GM23248 (cell line): ENCODE results near the gene RIPPLY3.

ENCODE experiments used
- EZH2 ChIP-seq: fragments of 200-600 bp; sonication (generic); IDR thresholded peaks from 2 replicates; pipeline ENCODE4 v1.6.1; 2018; ENCODE audit warnings: antibody characterized with exemption, mild to moderate bottlenecking; ENCODE audit not compliant: insufficient read depth, poor library complexity, severe bottlenecking
- EZH2phosphoT487 ChIP-seq: fragments of 200-600 bp; sonication (generic); IDR thresholded peaks from 2 replicates; pipeline ENCODE4 v1.6.1; 2018; ENCODE audit warnings: antibody characterized with exemption, moderate library complexity, mild to moderate bottlenecking, low read depth; ENCODE audit not compliant: insufficient read depth

GRCh38 chr21:36980280-36981048, 26.0 kb upstream of the RIPPLY3 start:
- TF ChIP-seq EZH2: no peak
- no peak for TF ChIP-seq EZH2phosphoT487
